IPS-18c (cell line): ENCODE data around the gene AVP.
"Not testable (repeated sequence)": the region's sequence is repeated elsewhere in the genome, so short reads cannot be mapped to it uniquely, and the experiment has no call there.

Experiments
- H3K4me3 ChIP-seq: 2 replicates; pipeline ENCODE4 v1.7.0; 2013; ENCODE audit warnings: low read depth, mild to moderate bottlenecking, low read length, moderate library complexity; ENCODE audit not compliant: insufficient read depth
- H3K9me3 ChIP-seq: one replicate; pipeline ENCODE4 v1.6.1; 2013; ENCODE audit warnings: mild to moderate bottlenecking, low read length, moderate library complexity; ENCODE audit not compliant: control insufficient read depth, insufficient read depth

Gene AVP

GRCh38 chr20:3093861-3094361 is 9.4 kb upstream of the AVP start:
- H3K4me3 ChIP-seq: no peak overlapping the region
- no peaks in the 10 kb centered on the region for H3K9me3 ChIP-seq

GRCh38 chr20:3092611-3093379 is 8.3 kb upstream of the AVP start:
- no peaks in the 10 kb centered on the region for H3K9me3 ChIP-seq
- H3K4me3 ChIP-seq: peak overlapping the region; percentile 38; the same call in 1 of the 2 replicates

- Histone ChIP-seq H3K4me3 (no peak overlapping the region), H3K9me3 (no peaks in the 10 kb centered on the region)
Measured at GRCh38 chr20:3090565-3090964, 6.0 kb upstream of the AVP start.

- Histone ChIP-seq H3K9me3 (no peaks in the 10 kb centered on the region), H3K4me3 (no peak overlapping the region)
Measured at GRCh38 chr20:3088031-3088430, 3.5 kb upstream of the AVP start.

- no peak overlapping the region for H3K4me3 ChIP-seq
- no peaks in the 10 kb centered on the region for H3K9me3 ChIP-seq
Measured at GRCh38 chr20:3085571-3086072, 1.1 kb upstream of the AVP start.

- Histone ChIP-seq H3K4me3 (no peak overlapping the region), H3K9me3 (no peaks in the 10 kb centered on the region)
Measured at GRCh38 chr20:3084986-3085360, 449 bp upstream of the AVP start.

GRCh38 chr20:3082955-3083952 is 1.3 kb downstream of the AVP start:
- H3K9me3 ChIP-seq: no peaks in the 10 kb centered on the region
- H3K4me3 ChIP-seq: peak overlapping the region; percentile 49

- H3K9me3 ChIP-seq: no peaks in the 10 kb centered on the region
- H3K4me3 ChIP-seq: peak overlapping the region; percentile 38
Measured at GRCh38 chr20:3082306-3082951, 2.1 kb downstream of the AVP start.

- Histone ChIP-seq H3K9me3 (no peaks in the 10 kb centered on the region), H3K4me3 (no peak overlapping the region)
Measured at GRCh38 chr20:3081641-3082040, 2.9 kb downstream of the AVP start.

GRCh38 chr20:3080939-3081388 is 3.6 kb downstream of the AVP start:
- no peaks in the 10 kb centered on the region for H3K9me3 ChIP-seq
- H3K4me3 ChIP-seq: no peak overlapping the region

- Histone ChIP-seq H3K9me3 (peaks cover 2% of the 10 kb centered on the region), H3K4me3 (no peak overlapping the region)
Measured at GRCh38 chr20:3077618-3078134, 6.8 kb downstream of the AVP start.

GRCh38 chr20:3075315-3075714 is 9.2 kb downstream of the AVP start:
- H3K9me3 ChIP-seq, H3K4me3 ChIP-seq: not testable (repeated sequence)

- H3K4me3 ChIP-seq: no peak overlapping the region
- H3K9me3 ChIP-seq: peaks cover 2% of the 10 kb centered on the region
Measured at GRCh38 chr20:3074812-3075211, 9.7 kb downstream of the AVP start.

- H3K9me3 ChIP-seq, H3K4me3 ChIP-seq: not testable (repeated sequence)
Measured at GRCh38 chr20:3073251-3073643, 11.3 kb downstream of the AVP start.

- Histone ChIP-seq H3K9me3 (peaks cover 2% of the 10 kb centered on the region), H3K4me3 (no peak overlapping the region)
Measured at GRCh38 chr20:3072530-3073250, 11.8 kb downstream of the AVP start.
